IPS DF 19.7 (cell line): Measurements from ENCODE around the gene GTF3C6.
"Not testable (repeated sequence)": the region's sequence is repeated elsewhere in the genome, so short reads cannot be mapped to it uniquely, and the experiment has no call there.

ENCODE experiments used
- DNase-seq: peaks from one replicate; pipeline ENCODE4 v3.0.0-alpha.2; 2013; ENCODE audit warnings: low read depth, low spot score

The GTF3C6 gene

DNA sequence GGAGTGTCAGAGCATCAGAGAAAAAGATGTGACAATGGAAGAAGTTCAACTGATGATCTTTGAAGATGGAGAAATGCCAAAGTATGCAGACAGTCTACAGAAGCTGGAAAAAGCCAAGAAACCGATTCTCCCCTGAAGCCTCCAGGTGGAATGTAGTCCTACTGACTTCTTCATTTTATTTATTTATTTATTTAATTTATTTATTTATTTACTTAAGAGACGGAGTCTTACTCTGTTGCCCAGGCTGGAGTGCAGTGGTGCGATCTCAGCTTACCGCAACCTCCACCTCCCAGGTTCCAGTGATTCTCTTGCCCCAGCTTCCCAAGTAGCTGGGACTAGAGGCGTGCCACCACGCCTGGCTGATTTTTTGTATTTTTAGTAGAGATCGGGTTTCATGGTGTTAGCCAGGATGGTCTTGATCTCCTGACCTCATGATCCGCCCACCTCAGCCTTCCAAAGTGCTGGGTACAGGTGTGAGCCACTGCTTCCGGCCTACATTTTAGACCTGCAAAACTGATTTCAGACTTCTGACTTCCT, 21.1 kb downstream of the GTF3C6 start:
- DNase-seq = no peak

DNA sequence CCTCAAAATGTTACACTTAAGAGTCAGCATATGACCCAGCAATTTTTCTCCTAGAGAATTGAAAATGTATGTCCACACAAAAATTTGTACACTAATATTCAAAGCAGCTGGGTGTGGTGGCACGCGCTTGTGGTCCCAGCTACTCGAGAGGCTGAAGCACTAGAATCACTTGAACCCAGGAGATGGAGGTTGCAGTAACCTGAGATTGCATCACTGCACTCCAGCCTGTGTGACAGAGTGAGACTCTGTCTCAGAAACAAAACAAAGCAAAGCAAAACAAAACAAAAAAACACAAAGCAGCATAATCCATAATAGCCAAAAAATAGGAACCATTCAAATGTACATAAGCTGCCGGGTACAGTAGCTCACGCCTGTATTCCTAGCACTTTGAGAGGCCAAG, 21.7 kb downstream of the GTF3C6 start:
- no peak for DNase-seq

DNA sequence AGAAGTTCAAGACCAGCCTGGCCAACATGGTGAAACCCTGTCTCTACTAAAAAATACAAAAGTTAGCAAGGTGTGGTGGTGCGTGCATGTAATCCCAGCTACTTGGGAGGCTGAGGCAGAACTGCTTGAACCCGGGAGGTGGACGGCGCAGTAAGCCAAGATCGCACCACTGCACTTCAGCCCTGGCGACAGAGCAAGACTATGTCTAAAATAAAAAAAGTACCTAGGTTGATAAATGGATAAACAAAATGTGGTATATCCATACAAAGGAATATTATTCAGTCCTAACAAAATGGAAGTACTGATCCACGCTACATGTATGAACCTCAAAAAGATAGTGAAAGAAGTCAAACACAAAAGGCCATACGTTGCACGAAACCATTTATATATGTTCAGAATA, 22.1 kb downstream of the GTF3C6 start:
- DNase-seq = no peak

DNA sequence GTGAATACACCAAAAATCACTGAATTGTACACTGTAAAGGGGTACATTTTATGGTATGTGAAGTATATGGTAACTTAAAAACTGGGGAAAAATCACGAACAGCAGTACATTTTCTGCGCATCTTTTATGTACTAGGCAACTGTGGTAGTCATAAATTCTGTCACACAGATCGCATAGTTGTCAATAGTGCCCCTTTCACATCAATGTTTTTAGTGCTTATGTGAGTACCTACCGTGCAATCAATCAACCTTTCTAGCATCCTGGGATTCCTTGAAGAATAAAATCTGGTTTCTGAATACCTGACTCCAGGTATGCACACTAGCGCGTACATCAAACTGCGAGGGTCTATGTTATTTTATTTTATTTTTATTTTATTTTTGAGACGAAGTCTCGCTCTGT, 22.7 kb downstream of the GTF3C6 start:
- DNase-seq = no peak

DNA sequence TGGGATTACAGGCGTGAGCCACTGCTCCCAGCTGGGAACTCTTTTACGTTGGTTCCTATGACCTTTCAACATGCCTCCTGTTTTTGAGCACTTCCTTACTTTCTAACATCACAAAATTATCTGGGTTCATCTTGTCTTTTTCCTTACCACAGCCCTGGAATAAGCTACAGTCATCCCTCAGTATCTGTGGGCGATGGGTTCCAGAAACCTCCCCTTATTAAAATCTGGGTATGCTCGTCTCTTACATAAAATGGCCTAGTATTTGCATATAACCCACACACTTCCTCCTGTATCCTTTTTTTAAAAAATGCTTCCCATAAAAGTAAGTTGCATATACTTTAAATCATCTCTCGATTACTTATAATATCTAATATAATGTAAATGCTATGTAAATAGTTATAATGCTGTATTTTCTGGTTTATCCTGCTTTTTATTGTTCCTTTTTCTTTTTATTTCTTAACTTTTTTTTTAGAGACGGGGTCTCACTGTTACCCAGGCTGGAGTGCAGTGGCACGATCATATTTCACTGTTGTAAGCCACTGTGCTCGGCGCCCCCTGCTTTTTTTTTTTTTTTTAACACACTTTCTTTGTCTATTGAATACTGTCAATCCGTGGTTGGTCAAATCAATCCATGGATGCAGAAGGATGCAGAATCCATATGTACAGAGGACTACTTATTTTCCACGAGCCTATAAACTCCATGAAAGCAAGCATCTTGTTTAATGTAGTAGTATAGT, 32.5 kb downstream of the GTF3C6 start:
- DNase-seq = no peak

DNA sequence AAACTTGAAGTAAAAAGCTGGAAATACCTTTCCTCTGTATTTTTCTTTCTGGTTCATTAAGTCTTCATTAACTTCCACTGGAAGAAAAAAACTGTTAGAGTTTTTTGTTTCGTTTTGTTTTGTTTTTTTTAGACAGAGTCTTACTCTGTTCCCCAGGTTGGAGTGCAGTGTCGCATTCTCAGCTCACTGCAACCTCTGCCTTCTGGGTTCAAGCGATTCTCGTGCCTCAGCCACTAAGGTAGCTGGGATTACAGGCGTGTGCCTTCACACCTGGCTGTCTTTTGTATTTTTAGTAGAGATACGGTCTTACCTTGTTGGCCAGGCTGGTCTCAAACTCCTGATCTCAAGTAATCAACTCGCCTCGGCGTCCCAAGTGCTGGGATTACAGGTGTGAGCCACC, 38.2 kb downstream of the GTF3C6 start:
- DNase-seq = no peak

DNA sequence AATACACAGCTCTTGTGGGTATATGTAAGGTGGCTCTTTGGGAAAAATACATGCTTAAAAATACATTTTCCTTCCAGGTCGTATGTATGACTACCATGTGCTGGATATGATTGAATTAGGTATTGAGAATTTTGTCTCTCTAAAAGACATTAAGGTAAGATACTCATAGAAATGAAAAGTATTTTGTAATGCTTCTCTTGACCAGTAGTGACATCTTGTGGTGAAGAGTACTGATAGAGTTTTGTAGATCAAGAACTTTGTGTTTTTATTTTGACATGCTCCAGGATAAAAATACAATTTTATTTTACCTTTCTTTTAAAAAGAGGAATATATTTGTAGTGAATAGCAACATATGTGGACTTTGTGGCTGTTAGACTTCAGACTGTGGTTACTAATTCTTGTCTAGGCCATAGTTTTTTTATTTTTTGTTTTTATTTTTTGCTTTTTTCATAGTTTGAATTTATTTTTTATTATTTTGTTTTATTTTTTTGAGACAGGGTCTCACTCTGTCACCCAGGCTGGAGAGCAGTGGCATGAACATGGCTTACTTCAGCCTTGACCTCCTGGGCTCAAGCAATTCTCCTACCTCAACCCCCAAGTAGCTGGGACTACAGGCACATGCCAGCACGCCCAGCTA, 41.2 kb downstream of the GTF3C6 start:
- DNase-seq = no peak

DNA sequence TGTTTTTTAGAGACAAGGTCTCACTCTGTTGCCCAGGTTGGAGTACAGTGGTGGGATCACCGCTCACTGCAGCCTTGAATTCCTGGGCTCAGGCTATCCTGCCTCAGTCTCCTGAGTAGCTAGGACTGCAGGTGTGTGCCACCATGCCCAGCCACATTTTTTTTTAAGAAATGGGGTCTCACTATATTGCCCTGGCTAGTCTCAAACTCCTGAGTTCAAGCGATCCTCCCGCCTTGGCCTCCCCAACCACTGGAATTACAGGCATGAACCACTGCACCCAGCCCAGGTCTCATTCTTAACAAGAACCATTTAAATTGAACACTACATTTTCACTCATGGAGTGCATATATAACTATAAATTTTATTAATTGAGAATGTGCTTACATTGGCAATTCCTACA, 43.8 kb downstream of the GTF3C6 start:
- DNase-seq = no peak

DNA sequence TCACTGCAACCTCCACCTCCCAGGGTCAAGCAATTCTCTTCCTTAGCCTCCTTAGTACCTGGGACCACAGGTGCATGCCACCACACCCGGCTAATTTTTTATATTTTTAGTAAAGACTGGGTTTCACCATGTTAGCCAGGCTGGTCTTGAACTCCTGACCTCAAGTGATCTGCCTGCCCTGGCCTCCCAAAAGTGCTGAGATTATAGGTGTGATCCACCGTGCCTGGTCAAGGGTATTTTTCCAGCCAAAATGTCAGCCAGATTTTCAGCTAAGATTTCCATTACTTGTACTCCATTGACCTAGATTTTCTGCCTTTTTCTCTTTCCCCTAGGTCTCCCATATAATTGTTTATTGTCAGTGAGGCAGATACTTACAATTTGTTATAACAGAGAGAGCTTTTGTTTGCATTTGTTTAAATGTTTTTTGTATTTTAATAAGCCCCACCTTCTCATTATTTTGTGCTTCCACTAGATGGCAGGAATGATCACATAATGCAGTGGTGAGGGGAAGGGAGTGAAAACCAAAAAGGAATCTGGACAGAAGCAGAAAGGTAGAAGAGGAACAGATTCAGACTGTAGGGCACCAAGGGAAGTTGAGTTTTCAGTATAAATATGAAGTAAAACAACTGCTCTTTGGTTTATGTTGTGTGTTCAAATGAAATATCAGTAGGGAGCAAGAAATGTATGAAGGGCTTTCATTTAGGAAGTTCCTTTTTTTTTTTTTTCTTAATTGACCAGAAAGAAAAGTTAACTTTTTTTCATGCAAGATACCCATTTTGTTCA, 53.0 kb downstream of the GTF3C6 start:
- DNase-seq = no peak

DNA sequence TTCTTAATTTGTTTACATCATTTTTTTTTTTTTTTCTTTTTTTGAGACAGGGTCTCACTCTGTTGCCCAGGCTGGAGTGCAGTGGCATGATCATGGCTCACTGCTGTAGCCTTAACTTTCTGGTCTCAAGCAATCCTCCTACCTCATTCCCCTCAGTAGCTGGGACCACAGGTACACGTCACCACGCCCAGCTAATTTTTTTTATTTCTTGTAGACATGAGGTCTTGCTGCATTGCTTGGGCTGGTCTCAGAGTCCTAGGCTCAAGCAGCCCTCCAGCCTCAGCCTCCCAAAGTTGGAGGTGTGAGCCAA, 53.6 kb downstream of the GTF3C6 start:
- no peak for DNase-seq

DNA sequence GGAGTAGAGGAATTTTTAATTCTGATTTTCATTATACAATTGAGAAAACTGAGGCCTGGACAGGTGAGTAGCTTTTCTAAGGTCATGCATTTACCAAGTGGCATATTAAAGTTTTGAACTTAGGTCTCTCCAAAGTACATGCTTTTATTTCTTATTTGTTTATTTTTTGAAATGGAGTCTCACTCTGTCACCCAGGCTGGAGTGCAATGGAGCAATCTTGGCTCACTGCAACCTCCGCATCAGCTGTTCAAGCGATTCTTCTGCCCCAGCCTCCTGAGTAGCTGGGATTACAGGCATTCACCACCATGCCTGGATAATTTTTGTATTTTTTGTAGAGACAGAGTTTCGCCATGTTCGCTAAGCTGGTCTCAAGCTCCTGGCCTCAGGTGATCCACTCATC, 54.0 kb downstream of the GTF3C6 start:
- not testable (repeated sequence) for DNase-seq

DNA sequence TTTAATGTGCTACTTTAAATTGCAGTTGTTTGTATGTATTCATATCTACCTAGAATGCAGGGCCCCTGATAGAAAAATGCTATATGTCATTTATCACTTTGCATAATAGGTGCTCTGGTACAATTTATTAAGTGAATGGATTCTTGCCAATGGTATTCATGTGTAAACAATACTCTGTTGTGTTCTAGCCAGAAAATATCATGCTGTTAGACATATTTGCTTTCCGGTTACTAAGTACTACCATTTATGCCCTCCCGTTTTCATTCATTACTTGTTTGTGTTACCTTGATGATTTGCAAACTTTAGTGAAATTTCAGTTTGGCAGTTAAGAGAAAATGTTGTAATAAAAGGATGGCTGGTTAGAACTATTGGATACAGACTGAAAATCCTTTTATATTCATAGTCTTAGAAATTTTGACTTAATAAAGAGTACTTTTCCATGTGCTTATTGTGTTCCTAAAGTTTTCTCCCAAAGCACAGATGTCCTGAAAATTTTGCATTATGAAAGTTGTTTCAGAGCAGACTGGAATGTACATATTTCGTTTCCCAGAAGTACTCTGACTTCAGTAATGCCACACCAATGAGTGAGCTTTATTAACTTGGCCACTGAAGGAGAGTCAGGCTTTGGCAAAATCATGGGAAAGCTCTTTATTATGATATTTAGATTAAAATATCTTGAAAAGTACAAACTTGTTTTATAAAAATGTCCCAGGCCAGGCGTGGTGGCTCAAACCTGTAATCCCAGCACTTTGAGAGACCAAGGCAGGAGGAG, 54.8 kb downstream of the GTF3C6 start:
- DNase-seq = no peak

DNA sequence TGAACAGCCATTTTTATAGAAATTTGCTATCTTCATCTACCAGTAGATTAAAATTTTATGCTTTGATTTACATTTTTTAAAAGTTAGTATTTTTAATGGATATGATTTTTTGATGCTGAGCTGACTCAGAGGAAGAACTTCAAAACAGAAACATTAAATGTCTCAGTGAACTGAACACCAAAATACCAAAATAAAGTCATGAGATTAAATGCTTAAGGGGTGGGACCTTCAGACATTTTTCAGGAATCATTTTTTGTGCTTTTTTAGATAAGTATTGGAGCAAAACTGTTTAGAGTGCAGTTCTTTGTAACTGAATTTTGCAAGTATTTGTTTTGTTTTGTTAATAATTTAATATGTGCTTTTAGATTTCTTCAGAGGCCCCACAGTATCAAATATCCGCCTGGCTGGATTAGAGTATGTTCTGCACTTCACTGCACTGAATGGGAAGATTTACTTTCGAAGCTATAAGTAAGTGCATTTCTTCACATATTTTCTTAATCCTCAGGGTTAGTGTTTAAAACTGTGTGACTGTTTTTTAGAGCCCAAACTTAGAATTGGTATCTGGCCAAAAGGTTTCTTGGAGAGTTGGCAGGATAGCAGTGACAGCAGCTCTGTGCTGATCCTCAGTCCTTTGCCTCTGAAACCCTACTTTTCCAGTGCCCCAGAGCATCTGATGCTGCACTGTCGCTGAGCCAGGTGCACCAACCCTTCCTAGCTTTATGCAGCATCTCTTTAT, 57.1 kb downstream of the GTF3C6 start:
- no peak for DNase-seq

DNA sequence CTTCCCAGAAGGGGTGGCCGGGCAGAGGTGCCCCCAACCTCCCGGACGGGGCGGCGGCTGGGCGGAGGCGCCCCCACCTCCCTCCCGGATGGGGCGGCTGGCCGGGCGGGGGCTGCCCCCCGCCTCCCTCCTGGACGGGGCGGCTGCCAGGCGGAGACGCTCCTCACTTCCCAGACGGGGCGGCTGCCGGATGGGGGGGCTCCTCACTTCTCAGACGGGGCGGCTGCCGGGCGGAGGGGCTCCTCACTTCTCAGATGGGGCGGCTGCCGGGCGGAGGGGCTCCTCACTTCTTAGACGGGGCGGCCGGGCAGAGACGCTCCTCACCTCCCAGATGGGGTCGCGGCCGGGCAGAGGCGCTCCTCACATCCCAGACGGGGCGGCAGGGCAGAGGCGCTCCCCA, 58.7 kb downstream of the GTF3C6 start:
- not testable (repeated sequence) for DNase-seq
